HG03060 (cell line): ENCODE data around the gene KANSL3.
A peak's percentile ranks its signal among the peaks of the same experiment; 100 is the strongest.
"Not testable (repeated sequence)": the region's sequence is repeated elsewhere in the genome, so short reads cannot be mapped to it uniquely, and the experiment has no call there.

ENCODE experiments used
- ATAC-seq: cut with Tn5 transposase; IDR thresholded peaks from one replicate; pipeline ENCODE4 v1.9.1; 2021; ENCODE audit warnings: low read depth, moderate number of reproducible peaks; ENCODE audit not compliant: unreplicated experiment

KANSL3 gene

DNA sequence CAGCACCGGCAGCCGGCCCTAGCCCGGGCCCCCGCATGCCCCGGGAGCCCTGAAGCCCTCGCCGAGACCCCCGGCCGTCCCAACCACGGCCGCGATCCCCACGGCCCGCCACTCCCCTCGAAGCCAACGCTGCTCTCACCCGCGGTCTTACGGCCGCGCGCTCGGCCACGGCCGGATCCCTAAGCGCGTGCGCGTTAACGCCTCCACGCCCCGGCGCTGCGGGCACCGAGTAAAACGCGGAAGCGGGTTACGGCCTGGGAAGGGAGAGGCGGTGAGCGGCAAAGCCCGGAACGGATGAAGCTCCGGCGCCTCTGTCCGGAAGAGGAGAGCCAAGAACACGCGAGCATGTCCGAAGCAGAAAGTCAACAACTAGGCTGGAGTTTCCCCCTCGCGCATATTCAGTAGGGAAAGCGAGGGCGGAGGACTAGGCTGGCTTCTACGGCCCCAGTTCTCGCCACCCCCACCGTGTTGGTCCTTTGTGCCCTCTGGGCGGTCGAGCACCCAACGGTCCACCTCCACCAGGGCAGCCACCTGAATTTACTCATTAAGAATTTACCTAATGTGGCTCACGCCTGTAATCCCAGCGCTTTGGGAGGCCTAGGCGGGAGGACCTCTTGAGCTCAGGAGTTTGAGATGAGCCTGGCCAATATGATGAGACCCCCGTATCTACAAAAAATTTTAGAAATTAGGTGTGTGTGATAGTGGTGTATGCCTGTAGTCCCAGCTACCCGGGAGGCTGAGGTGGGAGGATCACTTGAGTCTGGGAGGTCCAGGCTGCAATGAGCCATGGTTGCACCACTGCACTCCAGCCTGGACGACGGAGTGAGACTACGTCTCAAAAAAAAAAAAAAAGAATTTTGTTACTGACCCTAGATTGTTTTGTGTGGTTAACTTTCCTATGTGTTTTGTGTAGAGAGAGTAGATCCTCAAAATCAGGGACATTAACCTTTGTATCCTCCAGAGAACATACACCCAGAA lies at the start of gene KANSL3:
Gene KANSL3 (minus strand): TSS at position 169 of the 978 bp plus-strand sequence. CDS start 1,177 bp downstream, outside the sequence.
- ATAC-seq, result peak; percentile 62

DNA sequence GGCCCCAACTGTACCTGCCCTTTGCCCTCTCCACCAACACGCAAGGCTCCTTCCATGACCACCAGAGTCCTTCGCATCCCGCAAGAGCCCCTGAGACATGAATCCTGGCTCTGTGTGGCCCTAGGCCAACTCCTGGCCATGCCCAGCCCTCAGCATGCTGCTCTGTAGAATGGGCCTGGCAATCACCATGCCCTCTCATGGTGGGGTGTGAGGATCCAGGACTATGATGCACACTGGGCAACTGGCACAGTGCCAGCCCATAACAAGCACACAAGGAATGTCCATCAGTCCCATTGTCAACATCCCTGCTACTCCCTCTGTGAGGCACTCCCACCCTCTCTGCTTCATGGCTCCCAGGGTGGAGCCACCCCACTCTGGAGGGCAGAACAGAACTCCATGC lies 49.2 kb upstream of the KANSL3 start:
- ATAC-seq, result no peak

DNA sequence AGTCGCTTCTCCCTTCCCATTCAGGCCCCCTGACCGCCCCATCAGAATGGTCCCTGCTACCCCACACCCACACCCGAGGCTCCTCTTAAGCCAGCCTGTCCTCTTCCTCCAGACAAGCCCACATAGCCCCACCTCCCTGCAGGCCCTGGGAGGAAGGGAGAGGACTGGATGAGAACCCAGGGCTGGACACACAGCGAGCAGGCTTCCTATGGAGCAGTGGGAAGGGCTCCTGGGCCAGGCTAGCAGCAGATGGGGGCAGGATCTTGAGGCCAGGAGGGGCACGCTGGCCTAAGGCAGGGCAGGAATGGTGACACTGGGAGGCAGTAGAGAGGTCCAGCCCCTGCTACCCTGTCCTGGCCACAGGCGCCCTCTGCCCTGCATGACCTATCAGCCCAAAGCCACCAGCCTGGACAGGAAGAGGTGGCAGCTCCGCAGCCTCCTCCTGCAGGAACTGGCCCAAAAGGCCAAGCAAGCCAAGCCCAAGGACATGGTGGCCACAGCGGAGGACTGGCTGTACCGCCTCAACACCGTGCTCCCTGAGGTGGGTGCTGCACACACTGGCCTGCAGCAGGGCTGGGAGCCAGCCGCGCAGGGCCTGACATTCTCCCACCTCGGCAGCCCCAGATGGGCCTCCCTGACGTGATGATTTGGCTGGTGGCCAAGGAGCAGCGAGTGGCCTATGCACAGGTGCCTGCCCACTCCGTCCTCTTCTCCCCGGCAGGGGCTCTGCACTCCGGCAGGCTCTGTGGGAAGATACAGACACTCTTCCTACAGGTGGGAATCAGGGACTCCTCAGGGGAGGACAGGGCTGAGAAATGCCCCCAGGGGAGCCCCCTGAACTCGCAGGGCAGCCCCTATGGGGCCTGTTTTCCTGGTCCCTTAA lies 47.7 kb upstream of the KANSL3 start:
- no peak for ATAC-seq

DNA sequence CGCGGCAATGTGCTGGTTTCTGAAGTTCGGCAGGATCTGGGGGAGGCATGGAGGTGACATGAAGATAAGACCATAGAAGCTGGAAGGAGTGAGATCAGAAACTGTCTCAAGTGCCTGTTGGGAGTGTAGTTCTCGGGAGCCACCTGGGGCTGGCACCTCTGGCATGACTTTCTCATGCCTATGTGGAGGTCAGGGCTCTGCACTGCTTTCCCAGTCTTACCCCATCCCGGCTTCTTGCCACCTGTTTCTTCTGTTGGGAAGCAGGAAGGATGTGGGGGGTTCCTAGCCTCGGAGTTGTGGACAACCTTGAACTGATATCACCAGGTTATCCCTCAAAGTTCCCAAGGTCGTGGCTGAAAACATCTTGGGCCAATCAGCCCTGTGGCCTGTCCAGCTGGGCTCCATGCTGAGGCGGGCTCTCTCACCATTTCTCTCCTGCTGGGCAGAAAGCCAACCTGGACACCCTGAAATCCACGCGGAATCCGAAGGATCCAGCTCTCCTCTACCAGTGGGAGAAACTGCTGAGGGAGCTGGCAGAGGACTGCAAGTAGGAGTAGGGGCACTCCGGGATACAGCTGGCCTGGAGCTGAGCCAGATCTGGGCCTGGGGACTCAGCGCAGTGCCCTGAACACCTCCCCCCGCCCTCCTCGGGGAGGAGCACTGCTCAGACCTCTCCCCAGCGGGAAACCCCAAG lies 46.9 kb upstream of the KANSL3 start:
- ATAC-seq, result no peak

DNA sequence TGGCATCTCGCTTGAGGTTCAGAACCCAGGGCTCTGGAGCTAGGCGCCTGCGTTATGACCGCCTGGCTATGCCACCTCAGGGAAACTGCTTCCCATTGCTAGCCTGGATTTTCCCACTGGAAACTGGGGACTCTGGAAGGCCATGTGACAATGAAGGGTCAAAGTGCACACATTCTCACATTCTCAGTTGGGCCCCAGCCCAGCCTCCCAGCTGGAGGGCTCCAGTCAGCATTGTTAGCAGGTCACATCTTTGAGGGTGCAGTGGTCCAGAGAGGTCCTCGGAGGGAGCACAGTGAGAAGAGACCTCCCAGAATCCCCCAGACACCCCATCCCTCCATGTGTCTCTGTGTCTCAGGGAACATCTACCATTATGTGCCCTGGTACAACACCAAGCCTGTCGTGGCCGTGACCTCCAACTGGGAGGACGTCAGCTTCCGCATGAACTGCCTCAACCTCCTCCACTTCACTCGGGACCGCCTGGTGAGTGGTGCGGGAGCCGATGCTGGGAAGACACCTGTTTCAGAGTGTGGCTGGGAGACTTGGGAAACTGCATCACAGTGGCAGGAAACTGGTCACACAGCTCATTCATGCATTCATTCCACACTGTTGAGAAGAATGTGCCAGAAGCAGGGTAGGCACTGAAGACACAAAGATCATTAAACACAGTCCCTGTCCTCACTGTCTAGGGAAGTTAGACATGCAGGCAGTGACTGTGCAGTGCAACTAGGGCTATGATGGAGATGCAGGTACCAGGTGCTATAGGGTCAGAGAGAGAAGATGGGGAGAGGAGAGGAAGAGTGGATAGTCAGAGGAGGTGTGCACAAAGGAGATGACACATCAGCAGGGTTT lies 46.1 kb upstream of the KANSL3 start:
- ATAC-seq, result no peak

DNA sequence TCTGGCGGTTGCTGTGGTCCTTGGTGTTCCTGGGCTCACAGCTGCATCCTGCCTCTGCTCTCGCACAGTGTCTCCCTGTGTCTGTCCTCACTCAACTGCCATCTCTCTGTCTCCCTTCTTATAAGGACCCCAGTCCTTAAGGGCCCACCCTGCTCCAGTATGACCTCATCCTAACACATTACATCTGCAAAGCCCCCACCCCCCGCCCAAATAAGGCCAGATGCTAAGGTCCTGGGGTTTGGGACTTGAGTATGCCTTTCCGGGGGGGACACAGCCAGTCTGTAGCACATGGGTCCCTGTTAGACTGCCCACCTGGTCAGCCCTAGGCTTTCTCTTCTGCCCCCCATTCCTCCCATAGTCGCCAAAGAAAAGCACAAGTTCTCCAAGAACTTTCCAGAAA lies 45.2 kb upstream of the KANSL3 start:
- no peak for ATAC-seq

DNA sequence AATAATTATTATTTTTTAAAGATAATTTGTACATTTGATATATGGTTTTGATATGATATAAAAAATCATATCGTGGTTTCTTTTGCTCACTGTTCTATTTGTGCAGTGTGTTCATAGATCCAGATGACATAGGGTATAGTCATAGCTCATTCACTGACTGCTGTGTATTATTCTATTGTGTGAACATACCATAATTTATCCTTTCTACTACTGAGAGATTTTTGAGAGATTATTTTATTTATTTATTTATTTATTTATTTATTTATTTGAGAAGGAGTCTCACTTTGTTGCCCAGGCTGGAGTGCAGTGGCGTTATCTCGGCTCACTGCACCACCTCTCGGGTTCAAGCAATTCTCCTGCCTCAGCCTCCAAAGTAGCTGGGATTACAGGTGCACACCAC lies 43.4 kb upstream of the KANSL3 start:
- ATAC-seq, result no peak

DNA sequence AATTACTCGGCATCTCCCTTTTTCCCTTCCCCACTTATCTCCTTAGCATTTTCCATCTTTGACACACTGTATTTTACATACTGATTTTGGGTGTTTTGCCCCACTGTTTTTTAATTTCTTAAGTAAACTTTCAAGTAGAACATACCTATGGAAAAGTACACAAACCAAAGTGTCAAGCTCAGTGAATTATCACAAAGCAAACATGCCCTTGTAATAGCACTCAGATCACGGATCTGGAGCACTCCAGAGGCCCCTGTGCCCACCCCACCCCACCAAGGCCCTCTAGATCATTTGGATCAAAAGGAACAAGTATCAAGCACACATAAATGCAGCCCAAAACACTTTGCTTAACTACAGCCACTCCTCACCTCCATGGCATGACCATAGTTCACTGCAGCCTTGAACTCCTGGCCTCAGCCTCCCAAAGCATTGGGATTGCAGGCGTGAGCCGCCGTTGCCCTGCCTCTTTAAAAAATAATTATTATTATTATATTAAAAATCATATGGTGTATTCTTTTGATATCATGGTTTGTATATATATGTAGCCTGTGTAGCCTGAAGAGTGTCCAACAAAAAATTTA lies 42.5 kb upstream of the KANSL3 start:
- ATAC-seq, result no peak

DNA sequence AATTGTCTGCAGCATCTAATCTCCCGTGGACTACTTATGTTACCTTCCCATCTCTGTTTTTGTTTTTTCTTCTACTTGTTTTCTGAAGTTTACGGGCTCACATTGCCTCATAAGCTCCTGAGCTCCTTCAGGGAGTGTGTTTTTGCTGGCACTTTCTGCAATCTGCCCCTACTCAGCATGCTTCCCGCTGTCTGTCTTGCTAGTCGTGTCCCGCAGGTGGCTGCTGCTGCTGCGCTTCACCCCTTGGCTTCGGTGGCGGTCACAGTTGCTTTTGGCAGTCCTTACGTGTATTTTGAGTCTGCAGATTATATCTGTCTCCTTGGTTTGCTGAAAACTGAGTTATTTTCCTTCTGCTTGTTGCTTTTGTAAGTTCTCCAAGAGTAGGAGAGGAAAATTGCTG lies 41.7 kb upstream of the KANSL3 start:
- no peak for ATAC-seq

DNA sequence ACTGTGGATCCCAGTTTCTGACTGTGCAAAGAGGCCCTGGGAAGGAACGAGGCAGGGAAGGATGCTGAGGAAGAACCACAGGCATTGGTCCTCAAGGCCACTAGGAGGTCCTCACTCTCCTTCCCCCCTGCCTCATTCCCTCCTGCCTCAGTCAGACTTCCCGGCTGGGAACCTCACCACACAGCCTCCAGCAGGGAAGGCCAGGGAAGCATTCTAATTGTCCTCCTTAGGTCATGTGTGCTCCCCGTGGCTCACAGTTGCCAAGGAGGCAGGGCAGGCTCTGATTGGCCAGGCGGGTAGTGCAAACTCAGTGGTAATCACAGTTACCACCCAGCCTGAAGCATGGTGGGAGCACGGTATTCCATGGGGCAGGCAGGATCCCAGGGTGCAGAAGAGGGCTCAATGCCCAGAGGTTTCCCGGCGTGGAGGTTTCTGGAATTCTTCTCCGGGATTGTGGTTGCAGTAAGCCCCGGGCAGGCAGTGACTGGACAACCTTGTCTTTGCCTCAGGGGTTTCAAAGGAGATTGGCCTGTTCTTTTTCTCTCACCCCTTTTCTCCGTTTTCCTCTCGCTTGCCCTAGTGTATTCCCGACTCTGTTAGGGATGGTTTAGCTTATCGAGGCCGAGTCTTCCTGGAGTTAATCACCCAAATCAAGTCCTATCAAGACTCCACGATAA lies 31.6 kb upstream of the KANSL3 start:
- ATAC-seq, result no peak

DNA sequence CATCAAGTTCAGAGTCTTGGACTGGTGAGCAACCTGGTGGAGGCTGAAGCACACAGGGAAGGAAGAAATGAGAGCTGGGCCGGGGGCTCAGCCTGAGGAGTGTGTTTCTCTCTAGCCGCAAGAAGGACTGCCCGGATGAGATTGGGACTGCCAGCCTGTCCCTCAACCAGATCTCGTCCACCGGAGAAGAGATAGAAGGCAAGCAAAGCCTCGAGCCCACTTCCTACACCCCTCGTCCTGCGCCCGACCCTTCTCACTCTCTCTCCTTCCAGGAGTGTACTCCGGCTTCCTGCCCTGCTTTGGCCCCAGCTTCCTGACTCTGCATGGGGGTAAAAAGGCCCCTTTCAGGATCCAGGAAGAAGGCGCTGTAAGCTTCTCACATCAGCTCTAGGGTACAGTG lies 30.7 kb upstream of the KANSL3 start:
- ATAC-seq, result no peak

DNA sequence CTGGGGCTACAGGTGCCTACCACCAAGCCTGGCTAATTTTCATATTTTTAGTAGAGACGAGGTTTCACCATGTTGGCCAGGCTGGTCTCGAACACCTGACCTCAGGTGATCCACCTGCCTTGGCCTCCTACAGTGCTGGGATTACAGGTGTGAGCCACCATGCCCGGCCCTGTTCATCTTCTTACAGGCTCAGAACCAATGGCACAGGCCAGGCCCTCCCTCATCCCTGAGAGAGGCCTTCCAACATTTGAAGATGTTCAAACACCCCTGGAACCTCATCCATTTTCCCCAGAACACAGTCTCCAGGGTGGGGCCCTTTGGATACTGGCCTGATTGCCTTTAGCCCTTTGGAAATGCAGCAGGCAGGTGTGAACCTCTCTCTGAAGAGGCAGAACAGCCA lies 27.6 kb upstream of the KANSL3 start:
- ATAC-seq, result not testable (repeated sequence)

DNA sequence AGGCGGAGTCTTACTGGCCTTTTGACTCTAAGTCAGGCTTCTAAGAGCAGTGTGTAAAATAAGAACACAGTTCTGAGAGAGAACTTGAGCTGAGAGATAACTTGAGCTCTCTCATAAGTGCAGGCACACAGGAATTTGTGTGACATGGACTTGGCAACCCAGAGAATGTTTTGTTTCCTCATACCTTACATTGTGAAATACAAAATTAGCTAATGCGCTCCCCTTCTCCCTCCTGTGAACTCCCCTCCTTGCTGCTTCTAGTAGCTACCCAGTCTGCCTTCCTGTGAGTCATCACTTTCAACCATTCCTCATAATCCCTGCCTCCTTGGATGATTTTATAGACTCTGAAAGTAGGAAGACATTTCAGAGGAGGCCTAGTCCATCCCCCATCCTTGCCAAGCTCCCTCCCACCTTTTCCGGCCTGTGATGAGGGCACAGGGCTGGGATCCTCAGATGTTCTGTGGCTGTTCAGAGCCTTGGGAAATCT lies 27.0 kb upstream of the KANSL3 start:
- ATAC-seq, result no peak

DNA sequence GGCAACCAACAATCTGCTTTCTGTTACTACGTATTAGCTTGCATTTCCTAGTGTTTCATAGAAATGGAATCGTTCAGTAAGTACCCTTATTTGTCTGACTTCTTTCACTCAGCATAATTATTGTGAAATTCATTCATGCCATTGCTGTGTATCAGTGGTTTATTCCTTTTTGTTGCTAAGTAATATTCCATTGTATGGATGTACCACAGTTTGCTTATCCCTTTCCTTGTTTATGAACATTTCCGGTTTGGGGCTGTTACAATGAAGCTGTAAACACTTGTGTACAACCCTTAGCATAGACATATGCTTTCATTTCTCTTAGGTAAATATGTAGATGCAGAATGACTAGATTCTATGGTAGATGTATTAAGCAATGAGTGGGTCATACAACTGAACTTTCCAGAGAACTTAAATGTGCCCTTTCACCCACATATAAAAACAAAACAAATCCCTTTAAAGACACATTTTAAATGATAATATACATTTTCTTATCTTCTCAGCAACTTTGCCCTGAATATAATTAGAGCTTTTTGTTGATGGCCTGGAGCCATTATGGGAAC lies 26.3 kb upstream of the KANSL3 start:
- no peak for ATAC-seq

DNA sequence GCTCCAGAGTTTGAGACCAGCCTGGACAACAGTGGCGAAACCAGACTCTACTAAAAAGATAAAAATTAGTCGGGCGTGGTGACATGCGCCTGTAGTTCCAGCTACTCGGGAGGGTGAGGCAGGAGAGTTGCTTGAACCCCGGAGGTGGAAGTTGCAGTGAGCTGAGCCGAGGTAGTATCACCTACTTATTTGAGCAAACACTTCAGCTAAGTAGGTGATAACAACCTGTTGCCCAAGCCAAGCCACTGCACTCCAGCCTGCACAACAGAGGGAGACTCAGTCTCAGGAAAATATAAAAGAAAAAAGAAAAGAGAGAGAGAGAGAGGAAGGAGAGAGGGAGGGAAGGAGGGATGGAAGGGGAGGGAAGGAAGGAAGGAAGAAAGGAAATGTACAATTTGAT lies 25.7 kb upstream of the KANSL3 start:
- ATAC-seq, result no peak

DNA sequence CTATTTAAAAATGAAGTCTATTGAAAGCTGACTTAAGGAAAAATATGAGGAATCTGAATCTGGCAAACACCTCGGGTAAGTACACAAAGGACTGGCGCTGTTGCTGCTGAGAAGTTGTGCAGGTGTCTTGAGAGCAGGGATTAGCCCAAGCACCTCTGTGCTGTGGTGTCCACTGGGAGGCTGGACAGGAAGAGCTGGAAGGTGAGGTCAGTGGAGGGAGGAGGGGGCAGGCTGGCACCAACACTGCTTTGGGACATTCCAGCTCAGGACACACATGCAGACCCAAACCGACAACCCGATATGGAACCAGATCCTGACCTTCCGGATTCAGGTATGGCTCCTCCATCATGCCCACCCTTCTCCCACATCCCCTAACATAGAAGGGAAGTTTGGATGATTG lies 25.1 kb upstream of the KANSL3 start:
- ATAC-seq, result no peak

DNA sequence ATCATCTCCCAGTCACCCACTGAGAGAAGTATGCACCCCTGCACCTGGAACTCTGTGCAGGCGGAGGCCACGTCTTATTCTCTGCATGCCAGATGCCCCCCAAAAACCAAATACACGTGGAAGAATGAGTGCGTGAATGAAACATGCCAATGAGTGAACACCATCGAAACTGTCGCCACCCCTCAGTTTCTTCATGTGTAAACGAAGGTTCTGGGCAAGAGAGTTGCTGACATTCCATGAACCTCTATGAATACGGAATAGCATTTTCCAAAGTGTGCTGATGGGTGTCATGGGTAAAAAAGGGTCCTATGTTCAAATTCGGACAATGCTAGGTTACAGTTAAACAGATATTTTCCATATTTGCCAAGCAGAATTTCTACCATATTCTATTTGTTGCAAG lies 24.2 kb upstream of the KANSL3 start:
- no peak for ATAC-seq

DNA sequence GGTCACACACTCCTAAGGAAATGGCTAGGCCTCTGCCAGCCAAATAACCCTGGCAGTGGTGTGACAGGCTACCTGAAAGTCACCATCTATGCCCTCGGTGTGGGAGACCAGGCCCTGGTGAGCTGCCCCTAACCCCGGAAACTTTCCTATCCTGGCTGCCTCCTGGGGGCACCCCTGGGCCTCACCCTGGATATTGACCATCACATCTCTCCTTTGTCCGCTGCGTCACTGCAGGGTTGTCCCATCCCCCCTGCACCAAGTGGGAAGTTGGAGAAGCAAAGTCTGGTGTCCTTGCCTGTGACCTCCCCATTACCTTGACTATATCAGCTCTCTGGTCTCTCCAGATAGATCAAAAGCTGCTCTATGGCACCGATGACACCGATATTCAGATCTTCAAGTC lies 23.2 kb upstream of the KANSL3 start:
- no peak for ATAC-seq

DNA sequence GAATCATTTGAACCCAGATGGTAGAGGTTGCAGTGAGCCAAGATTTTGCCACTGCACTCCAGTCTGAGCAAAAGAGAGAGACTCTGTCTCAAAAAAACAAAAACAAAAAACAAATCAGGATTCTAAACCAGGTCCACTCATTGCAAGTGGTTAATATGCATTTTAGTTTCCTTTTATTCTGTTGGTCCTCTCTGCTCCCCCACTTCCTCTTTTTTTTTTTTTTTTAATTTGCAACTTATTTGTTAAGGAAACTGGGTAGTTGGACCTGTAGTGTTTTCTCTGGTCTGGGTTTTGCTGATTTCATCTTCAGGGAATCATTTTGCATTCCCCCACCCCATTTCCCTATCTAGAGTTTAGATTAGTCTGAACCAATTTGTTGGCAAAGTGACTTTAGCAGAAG lies 18.4 kb upstream of the KANSL3 start:
- no peak for ATAC-seq
